Inferior parietal cortex (tissue), 1 donor: ENCODE data around the gene NGB.
"Not testable (repeated sequence)": the region's sequence is repeated elsewhere in the genome, so short reads cannot be mapped to it uniquely, and the experiment has no call there.

Experiments
- DNase-seq: peaks from one replicate; pipeline ENCODE4 v3.0.0-alpha.2; 2016; ENCODE audit errors: extremely low spot score

NGB gene

GRCh38 chr14:77296155-77296554 is 25.1 kb upstream of the NGB start:
- no peak for DNase-seq

DNA sequence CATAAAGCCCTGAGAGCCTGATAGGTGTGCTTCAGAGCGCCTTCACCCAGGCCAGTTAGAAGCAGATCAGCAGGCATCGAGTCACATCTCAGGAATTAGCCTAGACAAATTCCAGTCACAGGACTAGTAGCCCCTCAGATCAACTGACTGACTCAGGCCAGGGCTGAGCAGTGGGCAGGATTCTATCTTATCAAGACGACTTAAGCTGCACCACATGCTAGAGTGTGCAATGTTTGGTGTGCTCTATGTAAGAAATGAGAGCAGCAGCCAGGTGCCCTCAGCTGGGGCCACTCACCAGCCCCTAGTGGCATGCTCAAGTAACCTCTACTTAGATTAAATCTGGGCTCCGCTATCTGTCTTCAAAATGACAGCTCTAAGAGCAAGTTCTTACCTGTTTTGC is 19.7 kb upstream of the NGB start:
- DNase-seq, result no peak

GRCh38 chr14:77286576-77286975 is 15.6 kb upstream of the NGB start:
- no peak for DNase-seq

GRCh38 chr14:77284466-77284865 is 13.5 kb upstream of the NGB start:
- no peak for DNase-seq

DNA sequence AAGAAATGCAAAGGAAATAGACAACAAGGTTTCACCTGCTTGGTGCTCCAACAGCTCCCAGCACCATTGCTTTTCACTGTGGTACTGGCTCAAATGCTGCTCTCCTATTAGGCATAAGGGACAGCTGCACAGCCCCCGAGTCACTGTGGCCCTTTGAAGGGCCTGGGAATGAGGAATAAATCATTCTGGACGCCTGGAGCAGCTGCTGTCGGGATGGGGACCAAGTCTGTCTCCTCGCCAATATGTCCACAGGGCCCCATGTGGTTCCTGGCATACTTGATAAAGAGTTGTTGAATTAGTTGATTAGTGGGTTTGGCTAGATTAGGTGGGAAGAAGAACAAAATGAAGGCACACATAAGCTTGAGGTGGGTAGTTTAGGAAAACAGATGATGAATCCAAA is 13.1 kb upstream of the NGB start:
- no peak for DNase-seq

- no peak for DNase-seq
These were observed 10.9 kb upstream of the NGB start for GRCh38 chr14:77281852-77282410.

- DNase-seq, result not testable (repeated sequence)
These were observed 9.9 kb upstream of the NGB start for GRCh38 chr14:77280921-77281320.

GRCh38 chr14:77279719-77280118 is 8.7 kb upstream of the NGB start:
- DNase-seq, result no peak

DNA sequence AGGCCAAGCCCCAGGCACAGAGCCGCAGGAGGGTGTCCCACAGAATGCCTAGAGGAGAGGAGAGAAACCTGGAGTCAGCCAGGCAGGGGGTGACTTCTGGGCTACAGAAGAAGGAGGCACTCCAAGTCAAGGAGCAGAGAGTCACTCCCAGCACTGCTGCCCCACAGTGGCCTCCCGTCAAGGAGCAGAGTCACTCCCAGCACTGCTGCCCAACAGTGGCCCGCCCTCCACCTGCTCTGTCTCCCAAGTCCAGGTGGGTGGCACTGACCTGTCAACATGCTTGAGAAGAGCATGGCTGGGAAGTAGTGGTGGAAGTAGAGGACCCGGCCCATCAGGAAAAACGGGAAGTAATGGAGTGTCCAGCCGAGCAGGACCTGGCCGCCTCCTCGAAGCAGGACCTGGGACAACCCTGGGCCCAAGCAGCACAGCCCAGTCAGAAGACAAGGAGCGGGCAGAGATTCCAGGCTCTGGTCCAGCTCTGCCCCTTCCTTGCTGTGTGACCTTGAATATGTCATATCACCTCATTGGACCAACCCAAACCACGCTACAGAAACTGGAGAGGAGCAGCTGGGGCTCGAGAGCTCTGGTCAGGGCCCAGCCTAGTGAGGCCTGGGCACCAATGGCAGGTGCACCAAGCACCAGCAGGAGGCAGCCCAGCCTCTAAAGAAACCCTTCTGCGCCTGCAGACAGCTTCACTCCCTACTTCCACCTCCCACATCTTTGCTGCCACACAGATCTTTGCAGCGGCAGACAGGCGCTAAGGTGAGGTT is 7.6 kb upstream of the NGB start:
- DNase-seq, result no peak

- DNase-seq, result no peak
These were observed 6.0 kb upstream of the NGB start for GRCh38 chr14:77276959-77277358.

DNA sequence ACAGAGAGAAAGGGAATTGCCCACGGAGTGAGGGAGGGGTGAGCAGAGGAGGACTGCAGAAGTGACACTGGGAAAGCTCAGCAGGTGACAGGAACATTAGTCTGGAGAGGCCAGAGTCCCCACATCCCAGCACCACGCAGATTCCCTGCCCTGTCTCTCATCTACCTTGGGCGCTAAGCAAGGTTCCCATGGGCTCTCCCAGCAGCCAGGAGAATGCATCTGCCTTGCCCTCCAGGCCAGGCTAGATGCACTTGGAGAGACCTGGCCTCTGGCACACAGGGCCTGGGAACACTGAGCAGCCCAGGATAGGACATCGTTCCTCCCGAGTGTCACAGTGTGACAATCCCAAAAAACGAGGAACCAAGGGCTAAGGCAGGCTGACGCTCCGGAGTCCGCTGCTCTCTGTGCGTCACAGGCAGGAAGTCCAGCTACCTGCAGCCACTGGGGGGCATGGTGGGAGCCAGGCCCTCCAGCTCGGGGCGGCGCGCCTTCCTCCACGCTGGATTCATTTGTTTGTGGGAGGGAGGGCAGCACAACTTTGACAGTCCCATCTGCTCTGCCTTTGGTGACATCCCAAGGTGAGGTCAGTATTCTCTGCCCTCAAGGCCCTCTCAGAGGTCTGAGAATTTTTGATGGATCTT is 5.4 kb upstream of the NGB start:
- no peak for DNase-seq

DNA sequence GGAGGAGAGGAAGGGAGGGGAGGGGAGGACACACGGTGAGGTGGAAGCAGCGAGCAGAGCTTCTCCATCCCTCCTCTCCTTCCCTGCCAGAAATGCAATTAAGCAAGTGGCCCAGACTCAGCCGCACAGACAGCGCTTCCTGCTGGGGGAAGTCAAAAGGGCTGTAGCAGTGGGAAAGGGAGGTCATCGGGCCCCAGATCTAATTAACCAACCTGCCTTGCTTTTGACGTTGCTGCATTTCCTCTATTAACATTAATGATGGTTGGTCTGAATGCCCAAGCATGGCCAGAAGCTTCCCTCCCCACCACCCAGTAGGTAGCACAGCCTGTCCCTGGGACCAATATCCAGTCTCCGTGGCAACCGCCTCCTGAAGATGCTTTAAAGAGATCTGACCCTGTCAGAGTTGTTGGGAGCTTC is 4.6 kb upstream of the NGB start:
- no peak for DNase-seq

- DNase-seq, result no peak
These were observed 4.1 kb upstream of the NGB start for GRCh38 chr14:77275041-77275580.

DNA sequence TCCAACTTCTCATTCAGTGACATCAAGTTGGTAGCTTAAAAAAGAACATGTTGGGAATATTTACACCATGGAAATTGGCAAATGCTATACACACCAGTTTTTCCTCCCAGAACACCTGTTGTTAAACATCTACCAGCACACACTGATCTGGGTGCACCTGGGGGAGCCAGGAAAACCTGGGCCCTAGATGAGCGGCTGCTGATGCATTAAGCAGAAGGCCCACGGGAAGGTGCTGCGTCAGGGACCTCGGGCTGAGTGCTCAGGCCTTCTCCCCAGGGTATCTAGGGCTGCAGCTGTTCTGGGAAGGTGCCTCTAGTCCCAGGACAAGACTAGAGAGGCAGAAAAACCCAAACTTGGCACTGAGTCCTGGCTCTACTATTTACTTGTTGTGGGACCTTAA is 2.8 kb upstream of the NGB start:
- DNase-seq, result no peak

- DNase-seq, result no peak
These were observed 1.3 kb upstream of the NGB start for GRCh38 chr14:77272261-77272660.

DNA sequence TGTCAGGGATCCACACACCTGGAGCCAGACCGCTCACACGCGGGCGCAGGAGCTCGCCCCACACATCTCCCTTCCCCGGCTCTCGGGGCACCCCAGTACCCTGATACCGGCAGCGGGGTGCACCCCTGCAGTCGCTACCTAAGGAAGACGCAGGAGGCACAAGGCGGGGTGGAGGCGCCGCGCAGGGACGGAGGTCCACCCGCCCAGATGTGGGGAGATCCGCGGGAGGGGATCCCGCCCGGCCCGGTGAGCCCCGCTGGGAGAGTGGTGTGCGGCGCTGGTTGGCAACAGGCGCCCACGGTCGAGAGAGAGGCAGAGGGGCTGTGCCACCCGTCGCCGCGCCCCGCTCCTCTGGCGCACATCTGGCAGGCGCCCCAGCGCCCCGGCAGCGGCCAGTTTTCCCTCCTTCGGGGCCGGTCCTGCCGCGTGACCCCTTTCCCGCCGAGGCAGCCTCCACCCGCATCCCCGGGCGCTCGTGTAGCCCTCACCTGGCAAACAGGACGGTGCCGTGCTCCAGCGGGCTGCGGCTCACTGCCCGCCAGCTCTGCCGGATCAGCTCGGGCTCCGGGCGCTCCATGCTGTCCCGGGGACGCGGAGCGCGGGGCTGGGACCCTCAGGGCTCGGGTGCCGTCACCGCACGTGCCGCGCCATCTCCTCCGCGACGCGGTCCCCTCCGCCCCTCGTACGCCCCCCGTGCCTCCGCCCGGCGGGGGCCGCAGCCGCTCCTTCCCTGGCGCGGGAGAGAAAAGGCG is 469 bp downstream of the NGB start:
- no peak for DNase-seq

- no peak for DNase-seq
These were observed 1.9 kb downstream of the NGB start for GRCh38 chr14:77268989-77269600.

DNA sequence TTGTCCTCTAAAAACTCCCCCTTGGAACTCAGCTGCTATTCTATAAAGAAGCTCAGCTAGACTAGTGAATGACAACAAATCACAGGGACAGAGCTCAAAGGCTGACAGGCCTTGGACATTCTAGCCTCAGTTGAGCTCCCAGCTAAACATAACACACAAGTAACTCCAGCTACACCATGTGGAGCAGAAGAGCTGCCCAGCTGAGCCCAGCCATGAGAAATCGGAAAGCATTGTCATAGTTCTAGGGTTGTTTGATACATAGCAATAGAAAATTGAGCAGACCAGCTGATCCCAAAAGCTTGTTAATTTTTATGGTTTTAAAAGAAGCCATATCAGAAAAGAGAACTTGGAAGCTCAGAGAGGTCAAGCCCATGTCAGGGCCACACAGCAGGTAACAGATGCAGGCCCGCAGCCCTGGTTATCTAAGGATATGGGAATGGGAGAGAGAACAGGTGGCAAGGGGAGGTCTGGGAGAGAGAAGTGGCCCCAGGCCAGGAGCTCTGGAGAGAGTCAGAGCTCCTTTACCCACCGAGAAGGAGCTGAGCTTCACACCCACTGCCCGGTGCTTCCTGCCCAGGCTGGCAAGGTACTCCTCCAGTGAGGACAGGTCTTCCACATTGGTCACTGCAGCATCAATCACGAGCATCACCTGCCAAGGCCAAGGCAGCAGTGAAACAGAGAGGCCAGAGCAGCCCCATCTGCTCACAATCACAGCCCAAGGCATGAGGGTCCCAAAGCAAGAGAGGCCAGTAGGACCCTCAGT is 2.9 kb downstream of the NGB start:
- DNase-seq, result no peak

- no peak for DNase-seq
These were observed 4.7 kb downstream of the NGB start for GRCh38 chr14:77266336-77266735.

- DNase-seq, result no peak
These were observed 5.3 kb downstream of the NGB start for GRCh38 chr14:77265561-77266335.
